HEK293 (cell line): ENCODE measurements around the gene EDEM2.

Source experiments
- CTCF ChIA-PET: fragments of 350-600 bp; formaldehyde crosslinking; extraction: SDS; loops from one replicate; lab custom pipeline; 2021; ENCODE audit warnings: antibody characterized with exemption; lab: Yijun Ruan, JAX
- POLR2A ChIA-PET: fragments of 300-600 bp; formaldehyde crosslinking; extraction: SDS; loops from one replicate; lab custom pipeline; 2020; ENCODE audit warnings: antibody characterized with exemption, inconsistent platforms; lab: Yijun Ruan, JAX
- H3K27ac ChIP-seq: fragments of 200-500 bp; sonication (Bioruptor generic); 2 replicates; pipeline ENCODE4 v1.5.1; 2014; ENCODE audit warnings: low read depth, low read length, control low read depth, inconsistent platforms; ENCODE audit errors: extremely low read depth
- H3K36me3 ChIP-seq, 2 experiments: fragments of 200-500 bp in 1 of 2; sonication (Bioruptor generic) in 1 of 2; 1 replicate in 1 of 2; 2 replicates in 1 of 2; pipeline ENCODE4 v1.5.1; 2014 to 2017; ENCODE audit warnings: inconsistent platforms in 2 of 2, low read length in 2 of 2; ENCODE audit not compliant: control insufficient read depth in 2 of 2, insufficient read depth in 1 of 2
- H3K4me1 ChIP-seq: fragments of 200-500 bp; sonication (Bioruptor generic); 2 replicates; pipeline ENCODE4 v1.5.1; 2014; ENCODE audit warnings: mild to moderate bottlenecking, low read length, inconsistent platforms; ENCODE audit not compliant: control insufficient read depth, insufficient read depth
- H3K4me3 ChIP-seq: 2 replicates; pipeline ENCODE4 v1.5.1; 2011; ENCODE audit warnings: low read depth, mild to moderate bottlenecking, control low read depth, low read length, moderate library complexity
- H3K9me3 ChIP-seq: fragments of 200-500 bp; sonication (Bioruptor generic); 2 replicates; pipeline ENCODE4 v1.5.1; 2014; ENCODE audit warnings: low read depth, low read length, inconsistent platforms; ENCODE audit not compliant: control insufficient read depth, insufficient read depth
- BCL11A ChIP-seq: fragments of 450-650 bp; formaldehyde crosslinking; IDR thresholded peaks from 2 replicates; pipeline ENCODE4 v1.5.1; 2016; ENCODE audit warnings: low read depth, missing biosample characterization, missing genetic modification characterization
- BCL11B ChIP-seq: fragments of 450-650 bp; formaldehyde crosslinking; IDR thresholded peaks from 2 replicates; pipeline ENCODE4 v1.5.1; 2016; ENCODE audit warnings: low read depth, missing biosample characterization, missing genetic modification characterization
- FEZF1 ChIP-seq: fragments of 450-650 bp; formaldehyde crosslinking; IDR thresholded peaks from 2 replicates; pipeline ENCODE4 v1.5.1; 2016; ENCODE audit warnings: missing biosample characterization, missing genetic modification characterization
- GLIS1 ChIP-seq: fragments of 450-650 bp; formaldehyde crosslinking; IDR thresholded peaks from 2 replicates; pipeline ENCODE4 v1.5.1; 2016; ENCODE audit warnings: missing biosample characterization, missing genetic modification characterization
- GLIS2 ChIP-seq: fragments of 450-650 bp; formaldehyde crosslinking; IDR thresholded peaks from 2 replicates; pipeline ENCODE4 v1.5.1; 2016; ENCODE audit warnings: missing biosample characterization, missing genetic modification characterization
- PRDM6 ChIP-seq: fragments of 450-650 bp; formaldehyde crosslinking; IDR thresholded peaks from 2 replicates; pipeline ENCODE4 v1.5.1; 2017; ENCODE audit warnings: missing biosample characterization, missing genetic modification characterization
- SCRT1 ChIP-seq: fragments of 450-650 bp; formaldehyde crosslinking; IDR thresholded peaks from 2 replicates; pipeline ENCODE4 v1.5.1; 2016; ENCODE audit warnings: missing biosample characterization, missing genetic modification characterization, borderline replicate concordance
- SCRT2 ChIP-seq: fragments of 450-650 bp; formaldehyde crosslinking; IDR thresholded peaks from 2 replicates; pipeline ENCODE4 v1.5.1; 2016; ENCODE audit warnings: missing biosample characterization, missing genetic modification characterization
- SP2 ChIP-seq: fragments of 450-650 bp; formaldehyde crosslinking; IDR thresholded peaks from 2 replicates; pipeline ENCODE4 v1.5.1; 2016; ENCODE audit warnings: missing biosample characterization, missing genetic modification characterization
- TCF7L2 ChIP-seq: IDR thresholded peaks from 2 replicates; pipeline ENCODE4 v1.6.1; 2011; ENCODE audit warnings: low read depth, mild to moderate bottlenecking, inconsistent platforms, low read length, moderate library complexity, borderline replicate concordance
- TRIM28 ChIP-seq: IDR thresholded peaks from 2 replicates; pipeline ENCODE4 v1.6.1; 2011; ENCODE audit warnings: low read length, control low read depth, borderline replicate concordance
- ZBTB1 ChIP-seq: fragments of 450-650 bp; formaldehyde crosslinking; IDR thresholded peaks from 2 replicates; pipeline ENCODE4 v1.5.1; 2016; ENCODE audit warnings: missing biosample characterization, missing genetic modification characterization
- ZBTB11 ChIP-seq: fragments of 450-650 bp; formaldehyde crosslinking; conservative IDR thresholded peaks from 2 replicates; pipeline ENCODE4 v1.5.1; 2016; ENCODE audit warnings: low read depth, missing biosample characterization, missing genetic modification characterization
- ZBTB20 ChIP-seq: fragments of 450-650 bp; formaldehyde crosslinking; IDR thresholded peaks from 2 replicates; pipeline ENCODE4 v1.5.1; 2016; ENCODE audit warnings: missing biosample characterization, missing genetic modification characterization
- ZBTB8A ChIP-seq: fragments of 450-650 bp; formaldehyde crosslinking; IDR thresholded peaks from 2 replicates; pipeline ENCODE4 v1.5.1; 2016; ENCODE audit warnings: missing biosample characterization, missing genetic modification characterization
- ZFHX2 ChIP-seq: fragments of 450-650 bp; formaldehyde crosslinking; conservative IDR thresholded peaks from 2 replicates; pipeline ENCODE4 v1.5.1; 2016; ENCODE audit warnings: missing biosample characterization, missing genetic modification characterization
- ZNF18 ChIP-seq: fragments of 450-650 bp; formaldehyde crosslinking; IDR thresholded peaks from 2 replicates; pipeline ENCODE4 v1.5.1; 2016; ENCODE audit warnings: missing biosample characterization, missing genetic modification characterization
- ZNF302 ChIP-seq: fragments of 450-650 bp; formaldehyde crosslinking; IDR thresholded peaks from 2 replicates; pipeline ENCODE4 v1.5.1; 2016; ENCODE audit warnings: missing biosample characterization, missing genetic modification characterization, low read depth
- ZNF350 ChIP-seq: fragments of 450-650 bp; formaldehyde crosslinking; IDR thresholded peaks from 2 replicates; pipeline ENCODE4 v1.5.0; 2017; ENCODE audit warnings: missing biosample characterization, mild to moderate bottlenecking, missing genetic modification characterization
- ZNF366 ChIP-seq: fragments of 450-650 bp; formaldehyde crosslinking; conservative IDR thresholded peaks from 2 replicates; pipeline ENCODE4 v1.5.1; 2016; ENCODE audit warnings: missing biosample characterization, missing genetic modification characterization
- ZNF394 ChIP-seq: fragments of 450-650 bp; formaldehyde crosslinking; IDR thresholded peaks from 2 replicates; pipeline ENCODE4 v1.5.1; 2016; ENCODE audit warnings: missing biosample characterization, missing genetic modification characterization, mild to moderate bottlenecking, moderate library complexity, borderline replicate concordance
- ZNF426 ChIP-seq: fragments of 450-650 bp; formaldehyde crosslinking; IDR thresholded peaks from 2 replicates; pipeline ENCODE4 v1.5.1; 2017; ENCODE audit warnings: missing biosample characterization, missing genetic modification characterization, mild to moderate bottlenecking, inconsistent platforms, moderate library complexity
- ZNF560 ChIP-seq: fragments of 450-650 bp; formaldehyde crosslinking; IDR thresholded peaks from 2 replicates; pipeline ENCODE4 v1.5.1; 2017; ENCODE audit warnings: missing biosample characterization, missing genetic modification characterization, borderline replicate concordance
- ZNF561 ChIP-seq: fragments of 450-650 bp; IDR thresholded peaks from 2 replicates; pipeline ENCODE4 v1.5.1; 2018; ENCODE audit warnings: missing biosample characterization, missing genetic modification characterization, borderline replicate concordance
- ZNF585B ChIP-seq: fragments of 450-650 bp; formaldehyde crosslinking; IDR thresholded peaks from 2 replicates; pipeline ENCODE4 v1.5.1; 2016; ENCODE audit warnings: missing biosample characterization, missing genetic modification characterization
- ZNF610 ChIP-seq: fragments of 450-650 bp; formaldehyde crosslinking; IDR thresholded peaks from 2 replicates; pipeline ENCODE4 v1.5.1; 2016; ENCODE audit warnings: missing biosample characterization, missing genetic modification characterization, borderline replicate concordance
- ZNF623 ChIP-seq: fragments of 450-650 bp; formaldehyde crosslinking; IDR thresholded peaks from 2 replicates; pipeline ENCODE4 v1.5.1; 2016; ENCODE audit warnings: missing biosample characterization, missing genetic modification characterization
- ZNF629 ChIP-seq: fragments of 450-650 bp; formaldehyde crosslinking; IDR thresholded peaks from 2 replicates; pipeline ENCODE4 v1.5.1; 2017; ENCODE audit warnings: missing biosample characterization, missing genetic modification characterization
- ZNF791 ChIP-seq: fragments of 450-650 bp; formaldehyde crosslinking; IDR thresholded peaks from 2 replicates; pipeline ENCODE4 v1.5.1; 2016; ENCODE audit warnings: missing biosample characterization, missing genetic modification characterization
- ZNF843 ChIP-seq: fragments of 450-650 bp; formaldehyde crosslinking; IDR thresholded peaks from 2 replicates; pipeline ENCODE4 v1.5.1; 2016; ENCODE audit warnings: missing biosample characterization, missing genetic modification characterization
- ZSCAN4 ChIP-seq: fragments of 450-650 bp; formaldehyde crosslinking; IDR thresholded peaks from 2 replicates; pipeline ENCODE4 v1.5.1; 2017; ENCODE audit warnings: missing biosample characterization, missing genetic modification characterization

Gene EDEM2

DNA sequence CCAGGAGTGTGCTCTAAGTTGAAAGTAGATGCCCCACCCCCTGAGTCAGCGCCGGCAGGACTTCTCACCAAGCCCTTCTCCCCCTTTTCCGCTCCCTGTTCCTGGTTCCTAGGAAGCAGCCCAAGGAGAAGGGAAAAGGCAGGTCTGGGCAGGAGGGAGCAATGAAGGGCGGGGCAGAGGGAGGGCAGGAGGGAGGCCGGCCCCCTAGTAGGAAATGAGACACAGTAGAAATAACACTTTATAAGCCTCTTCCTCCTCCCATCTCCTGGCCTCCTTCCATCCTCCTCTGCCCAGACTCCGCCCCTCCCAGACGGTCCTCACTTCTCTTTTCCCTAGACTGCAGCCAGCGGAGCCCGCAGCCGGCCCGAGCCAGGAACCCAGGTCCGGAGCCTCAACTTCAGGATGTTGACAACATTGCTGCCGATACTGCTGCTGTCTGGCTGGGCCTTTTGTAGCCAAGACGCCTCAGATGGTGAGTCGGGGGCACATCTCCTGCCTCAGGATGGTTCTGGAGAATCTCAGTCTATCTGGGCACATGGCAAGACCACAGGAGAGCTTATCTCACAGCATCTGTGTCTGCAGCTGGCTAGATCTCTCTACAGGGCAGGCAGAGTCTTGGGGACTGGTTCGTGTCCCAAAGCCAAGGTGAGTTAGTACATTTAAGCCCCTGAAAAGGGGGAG, 24.8 kb upstream of the EDEM2 start, which contains the start of gene PROCR (continued):
- TF ChIP-seq GLIS1 (tag by site-specific recombination) = peak; percentile 69; the same call in 1 of the 2 replicates
- peak; percentile 72 for TF ChIP-seq ZBTB20 (tag by site-specific recombination)
- TF ChIP-seq GLIS2 (tag by site-specific recombination) = peak; percentile 78
- TF ChIP-seq ZNF366 = peak; percentile 97
- peak; percentile 96 for TF ChIP-seq SP2 (tag by site-specific recombination)
- peak; percentile 50 for TF ChIP-seq ZNF629 (tag by site-specific recombination)
- TF ChIP-seq ZNF18 (tag by site-specific recombination) = peak; percentile 71; the same call in 1 of the 2 replicates
- peak; percentile 41; the same call in 1 of the 2 replicates for TF ChIP-seq ZNF610
- TF ChIP-seq TRIM28 = peak; percentile 48; the same call in 1 of the 2 replicates
- TF ChIP-seq ZBTB8A (tag by site-specific recombination) = 0 out of 2 replicates have a peak, but pooled peaks have one; percentile 29
- TF ChIP-seq ZNF426 (tag by site-specific recombination) = no peak
- TF ChIP-seq ZNF561 (tag by site-specific recombination) = peak; percentile 41; the same call in 1 of the 2 replicates
- TF ChIP-seq BCL11B = no peak

DNA sequence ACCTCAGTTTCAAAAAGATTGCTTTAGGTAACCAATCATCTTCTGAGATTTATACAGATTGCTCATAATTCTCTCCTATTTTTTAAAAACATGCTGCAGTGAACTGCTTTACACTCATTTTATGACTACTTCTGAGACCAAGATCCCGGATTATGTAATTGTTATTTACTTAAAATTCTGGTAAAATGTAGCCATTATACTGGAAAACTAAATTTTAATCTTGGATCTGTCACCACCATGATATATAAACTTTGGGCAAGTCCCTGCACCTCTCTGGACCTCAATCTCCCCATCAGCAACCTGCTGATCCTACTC, 24.3 kb upstream of the EDEM2 start:
- Histone ChIP-seq H3K4me1 (0 out of 2 replicates have a peak, but pooled peaks cover 3% of the 10 kb centered on the region), H3K9me3 (no peaks in the 10 kb centered on the region), H3K4me3 (peak overlapping the region; percentile 45), H3K36me3 (peaks cover 0 to 3% of the 10 kb centered on the region in 2 experiments; a peak in 1 of 3 replicates), H3K27ac (no peak overlapping the region)
- POLR2A ChIA-PET = no interaction called here
- CTCF ChIA-PET = interaction anchor here (4.6 kb wide), 1 partner anchor 25 kb away, joined by 18 read pairs; the partner anchor contains the start of gene EDEM2
- no peak for TF ChIP-seq ZBTB11
- 0 out of 2 replicates have a peak, but pooled peaks have one; percentile 19 for TF ChIP-seq SCRT1 (tag by site-specific recombination)
- no peak for TF ChIP-seq ZNF623
- TF ChIP-seq ZFHX2 (tag by site-specific recombination) = no peak
- TF ChIP-seq BCL11A (tag by site-specific recombination) = no peak
- TF ChIP-seq ZNF791 (tag by site-specific recombination) = no peak
- TF ChIP-seq ZSCAN4 = no peak
- TF ChIP-seq ZNF350 (tag by site-specific recombination) = no peak
- TF ChIP-seq ZNF560 (tag by site-specific recombination) = no peak
- TF ChIP-seq FEZF1 (tag by site-specific recombination) = no peak
- peak; percentile 57 for TF ChIP-seq ZNF394
- TF ChIP-seq ZNF843 (tag by site-specific recombination) = no peak
- TF ChIP-seq ZNF585B (tag by site-specific recombination) = no peak
- peak; percentile 87 for TF ChIP-seq SCRT2
- TF ChIP-seq ZNF302 (tag by site-specific recombination) = no peak
- no peak for TF ChIP-seq ZBTB1
- TF ChIP-seq TCF7L2 = no peak
- TF ChIP-seq PRDM6 = peak; percentile 94
